Keratinocyte (primary cell): ENCODE measurements around the gene MORN2.

Source experiments
- EZH2 ChIP-seq: IDR thresholded peaks from one replicate; pipeline ENCODE4 v1.6.1; 2012; ENCODE audit warnings: inconsistent platforms, mild to moderate bottlenecking, low read length, moderate library complexity
- TF ChIP-seq, protein P1 (sequence below), 3 experiments: IDR thresholded peaks in 1 of 3; conservative IDR thresholded peaks in 1 of 3; optimal IDR thresholded peaks in 1 of 3; 2 replicates in 2 of 3; 3 replicates in 1 of 3; pipeline versions ENCODE3 to v1.5.1; 2011; ENCODE audit warnings: low read length in 3 of 3, mild to moderate bottlenecking in 3 of 3, moderate library complexity in 2 of 3, control low read depth in 1 of 3, inconsistent platforms in 1 of 3; ENCODE audit not compliant: insufficient read depth in 2 of 3; ENCODE audit errors: extremely low read depth in 1 of 3

GRCh38 chr2:38835015-38835601 lies 40.7 kb upstream of the MORN2 start:
- TF ChIP-seq, protein P1, sequence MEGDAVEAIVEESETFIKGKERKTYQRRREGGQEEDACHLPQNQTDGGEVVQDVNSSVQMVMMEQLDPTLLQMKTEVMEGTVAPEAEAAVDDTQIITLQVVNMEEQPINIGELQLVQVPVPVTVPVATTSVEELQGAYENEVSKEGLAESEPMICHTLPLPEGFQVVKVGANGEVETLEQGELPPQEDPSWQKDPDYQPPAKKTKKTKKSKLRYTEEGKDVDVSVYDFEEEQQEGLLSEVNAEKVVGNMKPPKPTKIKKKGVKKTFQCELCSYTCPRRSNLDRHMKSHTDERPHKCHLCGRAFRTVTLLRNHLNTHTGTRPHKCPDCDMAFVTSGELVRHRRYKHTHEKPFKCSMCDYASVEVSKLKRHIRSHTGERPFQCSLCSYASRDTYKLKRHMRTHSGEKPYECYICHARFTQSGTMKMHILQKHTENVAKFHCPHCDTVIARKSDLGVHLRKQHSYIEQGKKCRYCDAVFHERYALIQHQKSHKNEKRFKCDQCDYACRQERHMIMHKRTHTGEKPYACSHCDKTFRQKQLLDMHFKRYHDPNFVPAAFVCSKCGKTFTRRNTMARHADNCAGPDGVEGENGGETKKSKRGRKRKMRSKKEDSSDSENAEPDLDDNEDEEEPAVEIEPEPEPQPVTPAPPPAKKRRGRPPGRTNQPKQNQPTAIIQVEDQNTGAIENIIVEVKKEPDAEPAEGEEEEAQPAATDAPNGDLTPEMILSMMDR (optimal IDR thresholded peaks at IDR 0.05 in 1 of 3, IDR thresholded peaks at IDR 0.05 in 1 of 3, conservative IDR thresholded peaks at IDR 0.05 in 1 of 3; ENCODE audit: extremely low read depth in 1 of 3, insufficient read depth in 2 of 3, low read length in 3 of 3) = peak in 2 of 3 experiments; percentile 27 to 35
- TF ChIP-seq EZH2 = no peak
